ENCODE data around the gene IFIT1B. TPM values are rescaled to one million over a fixed set of nuclear protein-coding genes. Genes with fewer than 3 reads are reported as not detected.

The IFIT1B gene
- not detected in 2 replicates for total RNA-seq

GRCh38 chr10:89377705-89378637 lies at the start of gene IFIT1B:
Gene IFIT1B (plus strand): TSS chr10:89378056. CDS start chr10:89378136, 80 bp downstream.

GRCh38 chr10:89391907-89392756 lies 14.3 kb downstream of the IFIT1B start, which contains the start of gene IFIT1:
Gene IFIT1 (plus strand): TSS chr10:89392623. CDS start chr10:89392713, 90 bp downstream.

GRCh38 chr10:89414146-89414878 lies 36.5 kb downstream of the IFIT1B start, which contains the start of gene IFIT5:
Gene IFIT5 (plus strand): TSS chr10:89414568. CDS start chr10:89414799, 231 bp downstream.

Other genes starting within 250 kb of the IFIT1B start
- 0.18 TPM in 1 of 2 replicates, not detected in the other for gene CH25H, start 170.7 kb upstream of the IFIT1B start, total RNA-seq
- gene LIPA, start 126.3 kb upstream of the IFIT1B start, total RNA-seq = 247 and 287 TPM in 2 replicates
- 5.8 TPM in 2 replicates for gene IFIT2, start 76.0 kb upstream of the IFIT1B start, total RNA-seq
- gene IFIT3, start 50.1 kb upstream of the IFIT1B start, total RNA-seq = 21.1 and 21.6 TPM in 2 replicates
- 23.1 and 36.3 TPM in 2 replicates for gene IFIT1, start 14.6 kb downstream of the IFIT1B start, total RNA-seq
- gene IFIT5, start 36.5 kb downstream of the IFIT1B start, total RNA-seq = 18.7 and 19.0 TPM in 2 replicates
- 0.29 and 0.35 TPM in 2 replicates for gene SLC16A12, start 157.5 kb downstream of the IFIT1B start, total RNA-seq

Measured in myometrial cell (primary cell).